ENCODE measurements around the gene CCDC157. TPM values are rescaled to one million over a fixed set of nuclear protein-coding genes. Genes with fewer than 3 reads are reported as not detected.

Gene CCDC157
- total RNA-seq, 1 experiment from 2014 or later, result 1.9 TPM

DNA sequence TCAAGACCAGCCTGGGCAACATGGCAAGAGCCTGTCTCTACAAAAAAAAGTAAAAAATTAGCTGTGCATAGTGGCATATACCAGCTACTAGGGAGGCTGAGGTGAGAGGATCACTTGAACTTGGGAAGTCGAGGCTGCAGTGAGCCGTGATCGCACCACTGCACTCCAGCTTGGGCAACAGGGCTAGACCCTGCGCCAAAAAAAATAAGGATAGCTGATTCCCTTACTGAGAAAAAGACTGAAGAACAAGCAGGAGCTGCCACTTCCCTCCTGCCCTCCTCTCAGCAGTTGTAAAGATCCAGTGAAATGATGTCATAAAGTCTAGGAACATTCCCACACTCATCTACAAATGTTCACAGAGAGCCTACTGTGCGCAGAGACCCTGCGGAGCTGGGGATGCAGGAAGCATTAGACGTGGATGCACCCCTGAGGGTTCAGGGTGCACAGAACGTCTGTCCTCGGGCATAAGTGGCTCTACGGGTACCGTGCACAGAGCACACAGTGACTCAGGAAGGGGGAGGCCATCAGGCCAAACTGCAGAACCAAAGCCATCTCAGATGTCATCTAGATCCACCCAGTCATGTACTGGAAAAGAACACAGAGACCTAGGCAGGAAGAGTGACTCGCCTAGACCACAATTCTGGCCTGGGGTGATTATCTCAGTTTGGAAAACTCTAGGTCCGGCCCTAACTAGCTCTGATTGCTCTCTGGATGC lies 51.7 kb downstream of the CCDC157 start:
- H3K4me1 ChIP-seq (replicated peaks), result peaks cover 6% of the 10 kb centered on the region; the same call in 1 of the 2 replicates
- H3K36me3 ChIP-seq, result peaks cover 50% of the 10 kb centered on the region
- no peaks in the 10 kb centered on the region for H3K9me3 ChIP-seq (replicated peaks)
- no peak overlapping the region for H3K4me3 ChIP-seq
- H3K27me3 ChIP-seq (replicated peaks), result no peaks in the 10 kb centered on the region
- peak in 1 of 2 experiments; percentile 22 for DNase-seq (ENCODE audit: low read depth in 1 of 2, low spot score in 2 of 2)
- no peak overlapping the region for H3K27ac ChIP-seq

DNA sequence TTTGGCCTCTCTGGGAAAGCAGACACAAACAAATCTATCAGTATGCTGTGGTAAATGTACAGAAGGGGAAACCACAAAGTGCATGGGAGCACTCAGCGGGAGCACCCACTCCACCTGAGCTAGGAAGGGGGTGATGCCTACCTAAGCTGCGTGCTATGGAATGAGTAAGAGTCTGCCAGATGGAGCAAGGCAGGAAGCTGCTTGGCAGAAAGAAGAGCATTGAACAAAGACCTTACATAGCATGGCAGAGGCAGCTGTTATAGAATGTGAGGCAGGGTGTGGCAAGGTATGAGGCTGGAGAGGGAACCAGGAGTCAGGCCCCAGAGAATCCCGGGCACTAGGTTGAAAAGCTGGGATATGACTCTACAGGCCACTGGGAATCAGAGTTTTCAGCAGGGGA lies 55.0 kb downstream of the CCDC157 start:
- no peaks in the 10 kb centered on the region for H3K9me3 ChIP-seq (replicated peaks)
- peaks cover 73% of the 10 kb centered on the region for H3K36me3 ChIP-seq
- no peak overlapping the region for H3K4me3 ChIP-seq
- H3K4me1 ChIP-seq (replicated peaks), result peaks cover 6% of the 10 kb centered on the region; the same call in 1 of the 2 replicates
- H3K27me3 ChIP-seq (replicated peaks), result no peaks in the 10 kb centered on the region
- no peak overlapping the region for H3K27ac ChIP-seq
- DNase-seq (ENCODE audit: low read depth in 1 of 2, low spot score in 2 of 2), result no peak

DNA sequence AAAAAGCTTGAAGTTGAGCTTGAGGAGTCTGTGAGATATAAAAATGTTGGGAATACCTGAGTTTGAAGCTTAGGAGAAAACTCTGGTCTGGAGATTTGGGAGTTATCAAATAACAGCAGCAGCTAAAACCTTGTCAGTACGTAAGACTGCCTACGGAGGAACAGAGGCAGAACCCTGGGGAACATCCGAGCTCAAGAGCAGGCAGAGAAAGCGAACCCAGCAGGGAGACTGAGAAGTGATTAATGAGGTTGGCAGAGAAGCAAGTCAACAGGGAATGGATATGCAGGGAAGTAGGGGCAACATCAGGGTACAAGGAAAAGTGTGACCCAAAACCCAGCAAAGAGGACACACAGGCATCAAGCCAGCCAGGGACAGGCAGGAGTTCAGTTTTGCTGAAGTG lies 56.2 kb downstream of the CCDC157 start:
- Histone ChIP-seq H3K27ac (no peak overlapping the region), H3K4me3 (no peak overlapping the region), H3K4me1 (replicated peaks) (peaks cover 6% of the 10 kb centered on the region; the same call in 1 of the 2 replicates), H3K36me3 (peaks cover 78% of the 10 kb centered on the region), H3K9me3 (replicated peaks) (no peaks in the 10 kb centered on the region), H3K27me3 (replicated peaks) (no peaks in the 10 kb centered on the region)
- DNase-seq (ENCODE audit: low read depth in 1 of 2, low spot score in 2 of 2), result no peak

DNA sequence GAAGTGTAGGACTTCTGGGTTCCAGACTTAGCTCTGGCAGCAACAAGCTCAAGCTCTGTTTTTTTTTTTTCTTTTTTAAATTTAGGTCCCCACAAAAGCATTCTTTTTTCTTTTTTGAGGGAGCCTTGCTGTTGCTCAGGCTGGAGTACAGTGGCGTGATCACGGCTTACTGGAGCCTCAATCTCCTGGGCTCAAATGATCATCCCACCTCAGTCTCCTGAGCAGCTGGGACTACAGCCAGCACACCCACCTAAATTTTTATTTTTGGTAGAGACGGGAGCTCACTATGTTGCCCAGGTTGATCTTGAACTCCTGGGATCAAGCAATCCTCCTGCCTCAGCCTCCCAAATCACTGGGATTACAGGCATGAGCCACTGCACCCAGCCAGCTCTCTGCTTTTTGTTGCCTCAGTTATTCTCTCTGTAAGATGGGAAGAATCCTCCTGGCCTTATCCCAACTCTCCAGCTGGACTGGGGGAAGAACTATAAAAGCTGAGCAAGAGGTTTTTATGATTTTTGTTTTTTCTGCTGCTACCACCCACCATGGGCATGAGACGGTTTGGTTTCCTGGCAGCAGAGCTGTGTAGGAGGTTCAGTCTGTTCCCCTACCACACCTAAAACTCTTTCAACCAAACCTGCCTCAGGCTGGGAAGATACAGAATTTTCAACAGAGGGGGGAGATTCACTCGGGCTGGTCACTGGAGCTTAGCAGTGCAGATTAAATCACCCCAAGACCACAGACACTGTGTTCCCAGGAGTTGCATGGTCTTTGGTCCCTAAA lies 57.1 kb downstream of the CCDC157 start:
- no peak overlapping the region for H3K27ac ChIP-seq

DNA sequence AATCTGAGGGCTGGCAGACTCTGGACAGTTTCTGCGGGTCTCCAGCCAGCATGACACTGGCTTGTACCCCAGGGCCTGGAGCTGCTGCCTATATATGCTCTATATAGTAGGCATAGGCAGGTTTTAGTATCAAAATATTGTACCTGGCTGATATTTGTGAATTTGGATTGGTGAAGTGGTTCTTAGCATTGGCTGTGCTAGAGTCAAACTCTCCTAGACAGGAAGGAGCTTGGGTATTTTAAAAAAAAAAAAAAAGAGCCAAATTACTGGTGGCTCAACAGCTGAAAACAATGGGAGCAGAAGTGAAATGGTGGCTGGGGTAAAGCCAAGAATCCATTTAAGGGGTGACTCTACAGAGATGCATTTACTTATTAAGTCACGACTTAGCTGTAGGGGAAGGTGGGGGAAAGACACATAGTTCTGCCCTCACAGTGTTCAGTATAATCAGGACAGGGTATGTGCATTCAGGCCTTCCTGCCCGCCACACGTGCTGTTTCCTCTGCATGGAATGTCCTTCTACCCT lies 57.8 kb downstream of the CCDC157 start:
- H3K27ac ChIP-seq, result no peak overlapping the region
- H3K36me3 ChIP-seq, result peaks cover 78% of the 10 kb centered on the region
- no peak for DNase-seq (ENCODE audit: low read depth in 1 of 2, low spot score in 2 of 2)
- H3K4me1 ChIP-seq (replicated peaks), result peaks cover 5% of the 10 kb centered on the region
- no peaks in the 10 kb centered on the region for H3K27me3 ChIP-seq (replicated peaks)
- no peaks in the 10 kb centered on the region for H3K9me3 ChIP-seq (replicated peaks)
- no peak overlapping the region for H3K4me3 ChIP-seq

More for the DNA sequence above, 57.1 kb downstream of the CCDC157 start:
- peaks cover under 1% of the 10 kb centered on the region; the same call in 1 of the 2 replicates for H3K4me1 ChIP-seq (replicated peaks)
- no peak overlapping the region for H3K4me3 ChIP-seq
- no peak for DNase-seq (ENCODE audit: low read depth in 1 of 2, low spot score in 2 of 2)
- H3K36me3 ChIP-seq, result peaks cover 77% of the 10 kb centered on the region
- no peaks in the 10 kb centered on the region for H3K27me3 ChIP-seq (replicated peaks)
- H3K9me3 ChIP-seq (replicated peaks), result no peaks in the 10 kb centered on the region

DNA sequence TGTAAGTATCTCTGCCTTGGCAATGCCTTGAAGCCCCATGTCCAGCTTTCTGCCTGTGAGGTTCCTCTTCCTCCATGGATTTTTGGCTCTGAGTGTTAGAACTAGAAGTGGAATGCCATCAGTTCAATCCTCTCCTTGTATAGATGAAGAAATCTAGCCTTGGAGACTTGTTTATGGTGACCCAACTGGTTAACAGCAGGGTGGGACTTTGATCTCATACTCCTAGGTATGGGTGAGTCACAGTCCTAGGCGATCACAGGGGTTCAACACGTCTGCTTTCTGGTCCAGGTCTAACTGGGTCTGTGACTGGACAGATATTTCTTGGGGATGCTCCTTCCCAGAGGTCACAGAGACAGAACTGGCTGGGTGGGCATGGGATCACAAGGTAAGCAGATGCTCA lies 59.6 kb downstream of the CCDC157 start:
- Histone ChIP-seq H3K9me3 (replicated peaks) (no peaks in the 10 kb centered on the region), H3K27me3 (replicated peaks) (no peaks in the 10 kb centered on the region), H3K4me3 (no peak overlapping the region), H3K4me1 (replicated peaks) (peaks cover 23% of the 10 kb centered on the region), H3K36me3 (peaks cover 64% of the 10 kb centered on the region), H3K27ac (no peak overlapping the region)
- no peak for DNase-seq (ENCODE audit: low read depth in 1 of 2, low spot score in 2 of 2)

DNA sequence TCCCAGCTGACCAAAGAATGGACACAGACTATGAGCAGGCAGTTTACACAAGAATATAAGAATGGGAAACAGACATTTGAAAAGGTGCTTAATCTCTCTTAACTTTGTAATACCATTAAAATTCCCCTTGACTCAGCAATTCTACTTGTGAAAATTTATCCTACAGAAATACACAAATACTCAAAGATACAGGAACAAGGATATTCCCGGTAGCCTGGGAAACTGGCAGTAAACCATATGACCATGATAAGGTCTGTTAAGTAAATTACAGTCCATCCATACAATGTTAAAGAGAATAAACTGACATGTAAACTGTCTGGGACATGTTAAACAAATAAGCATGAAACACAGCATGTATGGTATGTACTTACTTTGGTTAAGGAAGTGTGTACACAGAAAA lies 60.0 kb downstream of the CCDC157 start:
- peaks cover 65% of the 10 kb centered on the region for H3K36me3 ChIP-seq
- no peaks in the 10 kb centered on the region for H3K27me3 ChIP-seq (replicated peaks)
- H3K4me1 ChIP-seq (replicated peaks), result peaks cover 27% of the 10 kb centered on the region
- H3K27ac ChIP-seq, result no peak overlapping the region
- no peak overlapping the region for H3K4me3 ChIP-seq
- DNase-seq (ENCODE audit: low read depth in 1 of 2, low spot score in 2 of 2), result no peak
- no peaks in the 10 kb centered on the region for H3K9me3 ChIP-seq (replicated peaks)

DNA sequence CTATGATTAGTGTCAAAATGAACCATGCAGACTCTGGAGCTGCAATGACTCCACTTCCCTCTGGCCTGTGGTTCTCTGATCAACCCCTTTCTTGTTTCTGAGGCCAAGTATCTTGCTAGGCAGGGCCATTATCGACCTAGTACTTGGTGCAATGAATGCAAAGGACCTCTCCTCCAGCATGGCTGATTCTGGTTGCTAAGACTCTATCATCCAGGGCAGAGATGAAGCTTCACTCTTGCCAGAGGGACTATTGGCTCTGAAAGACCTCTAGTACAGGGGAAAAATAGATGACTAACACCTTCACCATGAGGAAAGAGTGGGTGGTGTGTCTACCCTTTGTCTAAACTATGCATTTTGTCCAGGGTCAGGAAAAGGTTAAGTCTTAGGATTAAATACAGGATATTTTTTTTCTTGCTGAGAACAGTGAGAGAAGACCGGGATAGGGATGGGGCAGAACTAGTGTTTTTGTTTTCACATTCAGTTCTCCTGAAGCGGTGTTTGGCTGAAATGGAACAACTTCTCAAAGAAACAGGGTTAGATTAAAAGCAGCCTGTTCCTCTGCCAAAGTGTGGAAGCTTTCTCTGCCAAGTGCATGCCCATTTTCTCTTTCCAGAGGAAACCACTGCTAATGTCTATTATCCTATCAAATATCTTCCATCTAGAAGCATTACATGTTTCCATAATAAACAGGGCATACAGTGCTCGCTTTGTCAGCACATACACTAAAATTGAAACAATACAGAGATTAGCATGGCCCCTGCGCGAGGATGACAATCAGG lies 63.7 kb downstream of the CCDC157 start:
- H3K4me1 ChIP-seq (replicated peaks), result peaks cover 55% of the 10 kb centered on the region
- H3K27ac ChIP-seq, result peak overlapping the region; percentile 90
- no peaks in the 10 kb centered on the region for H3K9me3 ChIP-seq (replicated peaks)
- no peaks in the 10 kb centered on the region for H3K27me3 ChIP-seq (replicated peaks)
- DNase-seq (ENCODE audit: low read depth in 1 of 2, low spot score in 2 of 2), result peak; percentile 59 to 82
- H3K36me3 ChIP-seq, result peaks cover 49% of the 10 kb centered on the region
- H3K4me3 ChIP-seq, result no peak overlapping the region

DNA sequence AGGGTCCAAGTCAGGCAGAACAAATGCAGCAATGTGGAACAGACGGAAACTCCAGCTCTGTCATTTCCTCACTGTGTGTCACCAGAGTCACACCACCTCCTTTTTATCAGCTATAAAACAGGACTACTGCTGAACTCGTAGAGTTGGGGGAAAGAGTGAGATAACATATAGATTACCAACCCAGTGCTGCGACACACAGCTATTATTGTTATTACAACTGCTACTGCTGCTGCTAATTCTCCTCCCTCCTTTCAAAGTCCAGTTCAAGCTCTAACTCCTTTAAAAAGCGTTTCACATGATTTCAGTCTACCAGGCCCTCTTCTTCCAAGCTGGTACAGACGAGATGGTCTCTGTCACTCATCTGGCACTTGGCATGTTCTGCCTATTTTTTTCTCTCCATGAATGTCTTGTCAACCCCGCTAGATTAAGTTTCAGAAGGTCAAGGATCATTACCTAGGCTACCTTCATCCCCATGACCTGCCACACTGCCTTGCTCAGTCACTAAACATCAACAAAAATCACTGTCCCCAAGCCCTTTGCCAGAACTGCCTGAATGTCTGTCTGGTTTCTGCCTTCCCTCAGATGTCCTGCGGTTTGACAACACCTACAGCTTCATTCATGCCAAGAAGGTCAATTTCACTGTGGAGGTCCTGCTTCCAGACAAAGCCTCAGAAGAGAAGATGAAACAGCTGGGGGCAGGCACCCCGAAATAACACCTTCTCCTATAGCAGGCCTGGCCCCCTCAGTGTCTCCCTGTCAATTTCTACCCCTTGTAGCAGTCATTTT lies 65.1 kb downstream of the CCDC157 start:
- Histone ChIP-seq H3K9me3 (replicated peaks) (no peaks in the 10 kb centered on the region), H3K4me3 (no peak overlapping the region), H3K27me3 (replicated peaks) (no peaks in the 10 kb centered on the region), H3K4me1 (replicated peaks) (peaks cover 67% of the 10 kb centered on the region), H3K36me3 (peaks cover 35% of the 10 kb centered on the region), H3K27ac (peak overlapping the region; percentile 90)
- peak in 1 of 2 experiments; percentile 15 for DNase-seq (ENCODE audit: low read depth in 1 of 2, low spot score in 2 of 2)

DNA sequence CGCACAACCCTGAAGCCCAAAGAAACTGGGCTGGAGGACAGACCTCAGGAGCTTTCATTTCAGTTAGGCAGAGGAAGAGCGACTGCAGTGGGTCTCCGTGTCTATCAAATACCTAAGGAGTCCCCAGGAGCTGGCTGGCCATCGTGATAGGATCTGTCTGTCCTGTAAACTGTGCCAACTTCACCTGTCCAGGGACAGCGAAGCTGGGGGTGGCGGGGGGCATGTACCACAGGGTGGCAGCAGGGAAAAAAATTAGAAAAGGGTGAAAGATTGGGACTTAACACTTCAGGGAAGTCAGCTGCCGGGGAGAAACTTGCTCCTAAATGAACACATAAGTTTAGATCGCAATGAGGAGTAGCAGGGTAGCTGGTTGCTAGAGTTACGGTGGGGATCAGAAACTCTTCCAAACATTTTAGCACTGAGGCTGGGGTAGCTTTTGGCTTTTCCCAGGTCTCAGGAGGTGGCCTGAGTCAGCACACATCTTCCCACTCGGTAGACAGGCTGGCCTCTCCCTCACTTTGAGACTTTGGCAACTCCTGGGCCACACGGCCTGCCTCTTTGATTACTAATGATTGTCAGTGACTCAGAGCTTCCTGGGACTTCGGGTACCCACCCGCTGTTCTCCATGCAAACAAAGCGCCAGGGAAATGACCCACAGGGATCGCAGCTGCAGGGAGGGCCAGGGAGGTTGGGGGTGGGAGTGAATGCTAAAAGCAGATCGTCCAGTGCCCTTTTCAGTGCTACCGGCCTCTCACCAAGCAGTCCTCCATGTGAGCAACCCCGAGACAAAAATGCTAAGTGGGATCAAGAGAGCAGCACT lies 65.9 kb downstream of the CCDC157 start:
- Histone ChIP-seq H3K9me3 (replicated peaks) (no peaks in the 10 kb centered on the region), H3K27ac (peak overlapping the region; percentile 90), H3K4me1 (replicated peaks) (peaks cover 67% of the 10 kb centered on the region), H3K27me3 (replicated peaks) (no peaks in the 10 kb centered on the region), H3K4me3 (peak overlapping the region; percentile 43), H3K36me3 (peaks cover 32% of the 10 kb centered on the region)
- peak; percentile 93 for DNase-seq (ENCODE audit: low read depth in 1 of 2, low spot score in 2 of 2)

DNA sequence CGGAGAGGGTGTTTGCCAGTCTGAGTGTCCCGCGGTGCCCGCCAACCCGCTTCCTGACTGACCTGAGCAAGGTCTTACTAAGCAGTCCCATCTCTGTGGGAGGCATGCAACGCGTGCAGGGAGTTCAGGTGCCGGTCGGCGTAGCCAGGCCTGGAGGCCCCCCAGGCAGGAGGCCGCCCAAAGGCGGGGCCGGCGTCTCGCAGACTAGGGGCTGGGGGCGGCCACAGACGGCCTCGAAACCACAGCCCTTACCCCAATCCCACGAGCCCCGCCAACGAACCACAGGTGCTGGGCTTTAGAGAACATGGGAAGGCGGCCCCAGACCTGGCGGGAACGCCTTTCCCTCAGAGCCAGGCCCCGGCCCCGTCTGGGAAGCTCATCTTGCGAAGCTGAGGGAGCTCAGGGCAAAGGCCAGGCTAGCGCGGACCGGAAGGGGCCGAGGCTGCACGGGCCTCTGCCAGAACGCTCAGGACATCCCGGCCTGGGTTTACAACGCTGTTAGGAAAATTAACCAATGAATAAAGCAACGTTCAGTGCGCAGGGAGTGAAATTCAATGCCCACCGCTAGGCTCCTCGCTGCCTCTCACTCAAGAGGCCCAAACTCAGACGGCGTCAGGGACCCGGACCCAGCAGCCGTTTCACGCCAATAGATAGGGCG lies 66.6 kb downstream of the CCDC157 start:
- H3K9me3 ChIP-seq (replicated peaks), result no peaks in the 10 kb centered on the region
- peak overlapping the region; percentile 43 for H3K4me3 ChIP-seq
- H3K36me3 ChIP-seq, result peaks cover 26% of the 10 kb centered on the region
- H3K27ac ChIP-seq, result peak overlapping the region; percentile 90
- DNase-seq (ENCODE audit: low read depth in 1 of 2, low spot score in 2 of 2), result peak in 1 of 2 experiments; percentile 82
- H3K27me3 ChIP-seq (replicated peaks), result no peaks in the 10 kb centered on the region
- peaks cover 67% of the 10 kb centered on the region for H3K4me1 ChIP-seq (replicated peaks)

All from SJSA1 (cell line).